IMR-90 (cell line): Measurements from ENCODE around the gene HDGFL1.

ENCODE experiments used
- BHLHE40 ChIP-seq: fragments of 150-350 bp; IDR thresholded peaks from 2 replicates; pipeline ENCODE4 v1.6.1; 2016; ENCODE audit warnings: mild to moderate bottlenecking, low read depth, low read length
- CHD1 ChIP-seq: IDR thresholded peaks from 2 replicates; pipeline ENCODE4 v1.6.1; 2012; ENCODE audit warnings: low read depth, low read length, improper control_type of control experiment
- CTCF ChIP-seq: conservative IDR thresholded peaks from 2 replicates; pipeline ENCODE4 v1.5.1; 2012; ENCODE audit warnings: mild to moderate bottlenecking, low read depth, low read length, improper control_type of control experiment
- MXI1 ChIP-seq: IDR thresholded peaks from 2 replicates; pipeline ENCODE4 v1.6.1; 2012; ENCODE audit warnings: low read depth, mild to moderate bottlenecking, low read length, moderate library complexity, borderline replicate concordance
- POLR2A ChIP-seq: IDR thresholded peaks from 2 replicates; pipeline ENCODE4 v1.6.1; 2012; ENCODE audit warnings: mild to moderate bottlenecking, low read depth, low read length
- RAD21 ChIP-seq: IDR thresholded peaks from 2 replicates; pipeline ENCODE4 v1.6.1; 2012; ENCODE audit warnings: low read length, improper control_type of control experiment
- RCOR1 ChIP-seq: IDR thresholded peaks from 2 replicates; pipeline ENCODE4 v1.6.1; 2012; ENCODE audit warnings: mild to moderate bottlenecking, low read length, improper control_type of control experiment; ENCODE audit not compliant: insufficient replicate concordance
- RFX5 ChIP-seq: IDR thresholded peaks from 2 replicates; pipeline ENCODE4 v1.8.0; 2012; ENCODE audit warnings: low read depth, mild to moderate bottlenecking, low read length, moderate library complexity
- SMC3 ChIP-seq: fragments of 150-350 bp; IDR thresholded peaks from 2 replicates; pipeline ENCODE4 v1.6.1; 2016; ENCODE audit warnings: low read depth, mild to moderate bottlenecking, antibody characterized with exemption, low read length, moderate library complexity
- USF2 ChIP-seq: fragments of 150-350 bp; IDR thresholded peaks from 2 replicates; pipeline ENCODE4 v1.6.1; 2017; ENCODE audit warnings: mild to moderate bottlenecking, antibody characterized with exemption, low read length, low read depth

- no peak for TF ChIP-seq CTCF
- TF ChIP-seq RCOR1 = no peak
- TF ChIP-seq CHD1 = no peak
- no peak for TF ChIP-seq RFX5
- no peak for TF ChIP-seq BHLHE40
- TF ChIP-seq POLR2A = no peak
- TF ChIP-seq USF2 = no peak
- TF ChIP-seq MXI1 = no peak
- no peak for TF ChIP-seq SMC3
- no peak for TF ChIP-seq RAD21
Observed at GRCh38 chr6:22570185-22570551, 802 bp downstream of the HDGFL1 start.
